HG02623 (cell line): Measurements from ENCODE around the gene WDR27.
A peak's percentile ranks its signal among the peaks of the same experiment; 100 is the strongest.

ENCODE experiments used
- ATAC-seq: cut with Tn5 transposase; IDR thresholded peaks from one replicate; pipeline ENCODE4 v1.9.1; 2021; ENCODE audit warnings: moderate library complexity; ENCODE audit not compliant: unreplicated experiment

Gene WDR27

GRCh38 chr6:169568314-169569087 is 133.3 kb downstream of the WDR27 start:
- ATAC-seq = peak; percentile 59

- ATAC-seq = no peak
Measured at GRCh38 chr6:169567819-169568218, 134.0 kb downstream of the WDR27 start.

- no peak for ATAC-seq
Measured at GRCh38 chr6:169566961-169567750, 134.7 kb downstream of the WDR27 start.

- no peak for ATAC-seq
Measured at GRCh38 chr6:169566319-169566718, 135.5 kb downstream of the WDR27 start.

GRCh38 chr6:169564453-169565240 is 137.2 kb downstream of the WDR27 start:
- ATAC-seq = no peak

- no peak for ATAC-seq
Measured at GRCh38 chr6:169561665-169562064, 140.2 kb downstream of the WDR27 start.

- no peak for ATAC-seq
Measured at GRCh38 chr6:169559592-169559991, 142.2 kb downstream of the WDR27 start.

- no peak for ATAC-seq
Measured at GRCh38 chr6:169558774-169559441, 142.9 kb downstream of the WDR27 start.

- ATAC-seq = no peak
Measured at GRCh38 chr6:169558378-169558773, 143.5 kb downstream of the WDR27 start.

- no peak for ATAC-seq
Measured at GRCh38 chr6:169557887-169558286, 143.9 kb downstream of the WDR27 start.

GRCh38 chr6:169556758-169557548 is 144.9 kb downstream of the WDR27 start:
- ATAC-seq = peak; percentile 100

GRCh38 chr6:169555971-169556617 is 145.7 kb downstream of the WDR27 start:
- ATAC-seq = no peak

GRCh38 chr6:169545982-169546381 is 155.8 kb downstream of the WDR27 start:
- ATAC-seq = no peak

GRCh38 chr6:169543704-169544103 is 158.1 kb downstream of the WDR27 start:
- ATAC-seq = no peak

- ATAC-seq = no peak
Measured at GRCh38 chr6:169542491-169542890, 159.3 kb downstream of the WDR27 start.

- ATAC-seq = no peak
Measured at GRCh38 chr6:169539176-169539897, 162.5 kb downstream of the WDR27 start.

- ATAC-seq = no peak
Measured at GRCh38 chr6:169536446-169537170, 165.2 kb downstream of the WDR27 start.

GRCh38 chr6:169534039-169534421 is 167.8 kb downstream of the WDR27 start:
- ATAC-seq = no peak
